K562 (cell line): Measurements from ENCODE around the gene KCNH2. TPM values are rescaled to one million over a fixed set of nuclear protein-coding genes. Genes with fewer than 3 reads are reported as not detected.

ENCODE experiments used
- CBX3 ChIP-seq, 2 experiments: IDR thresholded peaks; 1 replicate in 1 of 2; 2 replicates in 1 of 2; pipeline ENCODE4 v1.6.1; 2012; ENCODE audit warnings: inconsistent platforms in 2 of 2, low read length in 2 of 2, borderline replicate concordance in 1 of 2, control low read depth in 1 of 2
- CEBPB ChIP-seq: fragments of 450-650 bp; IDR thresholded peaks from 2 replicates; pipeline ENCODE4 v1.6.1; 2016; ENCODE audit warnings: missing genetic modification characterization, missing compliant biosample characterization
- DLX4 ChIP-seq: fragments of 250-450 bp; sonication (Bioruptor Pico); IDR thresholded peaks from 2 replicates; pipeline ENCODE4 v1.6.1; 2021; ENCODE audit warnings: mild to moderate bottlenecking
- ETS1 ChIP-seq: conservative IDR thresholded peaks from 2 replicates; pipeline ENCODE4 v1.6.1; 2011; ENCODE audit warnings: low read depth, mild to moderate bottlenecking, low read length; ENCODE audit not compliant: control insufficient read depth
- ETV1 ChIP-seq: fragments of 450-650 bp; conservative IDR thresholded peaks from 2 replicates; pipeline ENCODE4 v1.6.1; 2016; ENCODE audit warnings: missing genetic modification characterization, control low read depth, low read depth, missing compliant biosample characterization
- HOXB6 ChIP-seq: fragments of 250-450 bp; sonication (Bioruptor Pico); IDR thresholded peaks from 2 replicates; pipeline ENCODE4 v1.5.1; 2022; ENCODE audit warnings: mild to moderate bottlenecking, borderline replicate concordance
- KAT7 ChIP-seq: sonication (generic); formaldehyde crosslinking; IDR thresholded peaks from 2 replicates; pipeline ENCODE4 v1.8.0; 2022; ENCODE audit warnings: missing genetic modification reagents, mild to moderate bottlenecking, borderline replicate concordance
- KHSRP ChIP-seq: fragments of 450-650 bp; IDR thresholded peaks from 2 replicates; pipeline ENCODE4 v1.6.1; 2017
- MLLT1 ChIP-seq, 2 experiments: fragments of 450-650 bp; IDR thresholded peaks; 2 replicates each; pipeline ENCODE4 v1.6.1; 2016
- POLR2AphosphoS5 ChIP-seq: IDR thresholded peaks from 2 replicates; pipeline ENCODE4 v1.6.1; 2011; ENCODE audit warnings: mild to moderate bottlenecking, low read depth, low read length, moderate library complexity; ENCODE audit not compliant: control insufficient read depth, insufficient read depth
- RAD51 ChIP-seq: fragments of 450-650 bp; IDR thresholded peaks from 2 replicates; pipeline ENCODE4 v1.7.1; 2016; ENCODE audit warnings: low read depth, mild to moderate bottlenecking, borderline replicate concordance
- RBM34 ChIP-seq: fragments of 200-400 bp; formaldehyde crosslinking; IDR thresholded peaks from 2 replicates; pipeline ENCODE4 v1.6.1; 2018; ENCODE audit warnings: low read length, borderline replicate concordance; ENCODE audit not compliant: insufficient read depth
- RBM39 ChIP-seq: fragments of 200-400 bp; formaldehyde crosslinking; optimal IDR thresholded peaks from 2 replicates; pipeline ENCODE3; 2018; ENCODE audit warnings: low read depth, low read length
- SPI1 ChIP-seq: IDR thresholded peaks from 2 replicates; pipeline ENCODE4 v1.6.1; 2011; ENCODE audit warnings: low read depth, low read length, control low read depth, borderline replicate concordance
- SRF ChIP-seq, 2 experiments: fragments of 250-450, 450-650 bp in 1 of 2; sonication (Bioruptor Pico) in 1 of 2; sonication (generic) in 1 of 2; formaldehyde crosslinking; IDR thresholded peaks; 2 replicates each; pipeline versions ENCODE4 v1.5.0 to v1.5.1; 2020 to 2022; ENCODE audit warnings: mild to moderate bottlenecking in 1 of 2, missing genetic modification reagents in 1 of 2
- TAL1 ChIP-seq: fragments of 450-650 bp; IDR thresholded peaks from 2 replicates; pipeline ENCODE4 v1.6.1; 2016; ENCODE audit warnings: mild to moderate bottlenecking
- ZKSCAN8 ChIP-seq: fragments of 200-800 bp; sonication (Bioruptor generic); IDR thresholded peaks from 2 replicates; pipeline ENCODE4 v1.6.1; 2016; ENCODE audit warnings: missing genetic modification characterization, missing compliant biosample characterization
- ZNF445 ChIP-seq: fragments of 250-450 bp; sonication (Bioruptor Pico); IDR thresholded peaks from 2 replicates; pipeline ENCODE4 v1.4.0; 2020; ENCODE audit warnings: low read depth, mild to moderate bottlenecking, moderate library complexity
- polyA plus RNA-seq, 8 experiments: library from polyadenylated mRNA; depleted of rRNA in 4 of 8; stranded (reverse) in 5 of 8; unstranded in 3 of 8; fragments of >200 nt; fragmentation: Nextera tagmentation in 2 of 8; fragmentation: Illumina TruSeq in 1 of 8; extraction: Ambion mirVana in 2 of 8; extraction: Trizol in 1 of 8; gene quantifications; 2 replicates each; pipeline versions ENCODE4 v1.2.1 to v1.2.3, GENCODE V29; 2011 to 2014; ENCODE audit warnings: inconsistent platforms in 1 of 8, missing spikeins in 1 of 8
- total RNA-seq, 7 experiments: library from RNA; depleted of rRNA in 6 of 7; stranded (reverse); fragments of >200 nt in 6 of 7; fragmentation: Illumina TruSeq in 2 of 7; extraction: Trizol in 2 of 7; gene quantifications; 2 replicates each; pipeline versions ENCODE4 v1.2.1 to v1.2.3, GENCODE V29; 2011 to 2021; ENCODE audit warnings: low replicate concordance in 1 of 7

Gene KCNH2
- total and polyA plus RNA-seq, 9 of the 15 experiments (the other 6 are each of a cell fraction or from before 2014, with no cell fraction given), result 18.1 to 368 (median 218) TPM

- no peak for TF ChIP-seq DLX4
- TF ChIP-seq ZKSCAN8 (CRISPR knock-in tag), result no peak
- TF ChIP-seq KAT7 (CRISPR knock-in tag), result no peak
- TF ChIP-seq ZNF445 (CRISPR knock-in tag), result no peak
- no peak for TF ChIP-seq KHSRP
- TF ChIP-seq MLLT1 (IDR thresholded peaks at IDR 0.05), result peak in 1 of 2 experiments; percentile 20; a peak in 1 of 4 replicates
- no peak for TF ChIP-seq RAD51
- TF ChIP-seq HOXB6 (CRISPR knock-in tag), result no peak
- TF ChIP-seq CEBPB (tag), result no peak
- peak; percentile 42; the same call in 1 of the 2 replicates for TF ChIP-seq ETV1
- no peak for TF ChIP-seq RBM34
- no peak for TF ChIP-seq RBM39
- TF ChIP-seq SRF (CRISPR knock-in tag; IDR thresholded peaks at IDR 0.05), result 0 out of 4 replicates have a peak, but pooled peaks of 1 of the 2 experiments have one; percentile 47
- peak; percentile 64 for TF ChIP-seq ETS1
- peak; percentile 57; the same call in 1 of the 2 replicates for TF ChIP-seq POLR2AphosphoS5
- no peak for TF ChIP-seq SPI1
- TF ChIP-seq CBX3 (IDR thresholded peaks at IDR 0.05; ENCODE audit: borderline replicate concordance in 1 of 2, low read length in 2 of 2), result peak in 1 of 2 experiments; percentile 67; a peak in 1 of 3 replicates
- no peak for TF ChIP-seq TAL1
Observed at GRCh38 chr7:150974468-150975391, 3.4 kb downstream of the KCNH2 start (continued).
